Erythroblast (primary cell): ENCODE data around the gene PDE6G.

Experiments
- GATA1 ChIP-seq: IDR thresholded peaks from 2 replicates; pipeline ENCODE4 v1.6.1; 2011; ENCODE audit warnings: low read depth, mild to moderate bottlenecking, control low read depth, low read length, moderate library complexity
- POLR2A ChIP-seq: IDR thresholded peaks from 2 replicates; pipeline ENCODE4 v1.6.1; 2011; ENCODE audit warnings: mild to moderate bottlenecking, low read length

DNA sequence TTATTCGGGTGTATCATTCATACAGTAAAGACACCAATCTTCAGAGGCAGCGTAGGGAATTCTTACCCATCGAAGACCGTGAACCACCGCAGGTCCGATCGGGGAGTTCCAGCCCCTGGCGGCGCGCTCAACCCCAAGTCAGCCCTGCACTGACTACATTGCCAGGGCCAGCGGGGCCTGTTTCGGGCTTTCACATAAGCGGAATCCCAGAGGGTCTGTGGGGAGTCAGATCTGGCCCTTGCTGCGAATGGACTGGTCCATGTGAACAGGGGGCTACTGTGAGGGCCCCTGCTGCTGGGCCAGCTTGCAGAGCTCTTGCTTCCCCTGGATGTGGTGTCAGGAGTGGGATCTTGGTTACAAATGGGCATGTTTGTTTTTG lies 7.6 kb downstream of the PDE6G start:
- TF ChIP-seq POLR2A = no peak
- no peak for TF ChIP-seq GATA1
